Activated CD4-positive, alpha-beta T cell treated with anti-CD3 and anti-CD28 coated beads for 4 hours (primary cell): ENCODE results near the gene TNNI3K.

Experiments used
- DNase-seq, 2 donors: peaks; one replicate each; pipeline ENCODE4 v3.0.0-alpha.2; 2020

TNNI3K gene

GRCh38 chr1:74583397-74583796 lies 348.2 kb downstream of the TNNI3K start:
- no peak for DNase-seq

- DNase-seq, result no peak
These were observed 349.0 kb downstream of the TNNI3K start for GRCh38 chr1:74584185-74584584.

DNA sequence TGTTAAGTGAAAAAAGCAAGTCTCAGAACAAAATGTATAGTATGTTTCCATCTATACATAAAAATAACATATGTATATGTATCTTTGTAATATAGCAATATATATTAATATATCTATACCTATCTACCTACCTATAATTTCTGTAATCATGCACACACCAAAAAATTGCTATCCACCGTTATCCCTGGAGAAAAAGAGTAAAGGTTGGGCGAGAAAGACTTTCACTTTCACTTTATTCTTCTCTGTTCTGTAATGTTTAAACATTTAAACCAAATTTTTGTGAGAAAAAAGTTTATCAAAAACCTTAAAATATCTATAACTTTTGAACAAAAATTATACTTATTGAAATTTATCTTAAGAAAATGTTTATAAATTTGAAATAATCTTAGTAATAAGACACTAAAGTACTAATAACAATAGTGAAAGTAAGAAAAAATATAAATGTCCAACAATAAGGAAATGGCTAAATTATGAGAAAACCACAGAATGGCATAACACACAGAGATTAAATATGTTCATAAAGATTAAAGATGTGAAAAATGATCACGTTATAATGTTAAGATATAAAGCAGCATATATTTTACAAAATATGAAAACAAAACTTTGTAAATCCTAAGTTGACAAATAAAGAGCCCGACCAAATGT lies 351.2 kb downstream of the TNNI3K start:
- DNase-seq, result no peak

- no peak for DNase-seq
These were observed 352.7 kb downstream of the TNNI3K start for GRCh38 chr1:74587888-74588287.

DNA sequence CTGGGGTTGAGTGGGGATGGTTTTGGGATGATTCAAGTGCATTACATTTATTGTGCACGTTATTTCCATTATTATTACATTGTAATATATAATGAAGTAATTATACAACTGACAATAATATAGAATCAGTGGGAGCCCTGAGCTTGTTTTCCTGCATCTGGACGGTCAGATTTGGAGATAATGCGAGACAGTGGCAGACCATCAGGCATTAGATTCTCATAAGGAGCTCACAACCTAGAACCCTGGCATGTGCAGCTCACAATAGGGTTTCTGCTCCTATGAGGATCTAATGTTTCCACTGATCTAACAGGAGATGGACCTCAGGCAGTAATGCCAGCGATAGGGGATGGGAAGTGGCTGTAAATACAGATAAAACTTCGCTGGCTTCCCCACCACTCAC lies 355.1 kb downstream of the TNNI3K start:
- DNase-seq, result no peak

GRCh38 chr1:74591949-74592348 lies 356.8 kb downstream of the TNNI3K start:
- no peak for DNase-seq

- no peak for DNase-seq
These were observed 357.6 kb downstream of the TNNI3K start for GRCh38 chr1:74592580-74593355.
